Measurements from ENCODE around the gene LOXL1. TPM values are rescaled to one million over a fixed set of nuclear protein-coding genes. Genes with fewer than 3 reads are reported as not detected.

The LOXL1 gene
- polyA plus RNA-seq, 3 donors: 0.07 TPM; not detected in 2

GRCh38 chr15:73884159-73884558 is 42.1 kb upstream of the LOXL1 start:
- intact Hi-C loops (cut with micrococcal nuclease): loop anchor here in 1 of 2 donors (5.0 kb wide), 1 partner anchor 43 kb away; the partner anchor contains the start of gene LOXL1
- WGBS (ENCODE audit: insufficient coverage): 86% methylated on average over 1 of the region's 3 CpGs
- no peaks in the 10 kb centered on the region for H3K9me3 Mint-ChIP-seq

GRCh38 chr15:73885954-73886700 is 40.1 kb upstream of the LOXL1 start:
- H2AFZ ChIP-seq (ENCODE audit: insufficient read depth, low read depth, low read length, poor library complexity, severe bottlenecking): no peak overlapping the region
- peaks cover 10 to 15% (median 13%) of the 10 kb centered on the region in 3 donors for H3K27me3 Mint-ChIP-seq (ENCODE audit: low read depth in 3 of 3)
- H3K27me3 ChIP-seq (ENCODE audit: control insufficient read depth in 2 of 2, insufficient read depth in 2 of 2, low read length in 2 of 2): no peaks in the 10 kb centered on the region
- no peak overlapping the region for H3K4me2 ChIP-seq (replicated peaks; ENCODE audit: extremely low read depth, low read length, poor library complexity, severe bottlenecking)
- H3K9ac ChIP-seq (ENCODE audit: insufficient read depth, low read length, poor library complexity, severe bottlenecking): no peak overlapping the region
- H3K79me2 ChIP-seq (ENCODE audit: insufficient read depth, low read length): no peaks in the 10 kb centered on the region
- no peaks in the 10 kb centered on the region for H3K4me1 Mint-ChIP-seq
- no peaks in the 10 kb centered on the region for H3K9me3 ChIP-seq (replicated peaks in 1 of 2; ENCODE audit: control insufficient read depth in 1 of 2, insufficient read depth in 1 of 2, low read length in 2 of 2)
- H3K36me3 ChIP-seq (replicated peaks in 1 of 2; ENCODE audit: control insufficient read depth in 1 of 2, insufficient read depth in 2 of 2, low read length in 2 of 2): no peaks in the 10 kb centered on the region
- no peaks in the 10 kb centered on the region for H3K9me3 Mint-ChIP-seq
- no peak for TF ChIP-seq CTCF (IDR thresholded peaks at IDR 0.05)
- H3K27ac Mint-ChIP-seq: no peak overlapping the region
- no peaks in the 10 kb centered on the region for H3K36me3 Mint-ChIP-seq
- no peaks in the 10 kb centered on the region for H3K4me1 ChIP-seq (ENCODE audit: control insufficient read depth in 1 of 2, insufficient read depth in 2 of 2, low read length in 2 of 2)
- WGBS (ENCODE audit: insufficient coverage): 93% methylated on average over 5 of the region's 9 CpGs
- no peak for DNase-seq
- no peak overlapping the region for H3K27ac ChIP-seq (ENCODE audit: low read depth in 1 of 2, low read length in 2 of 2)
- H4K20me1 ChIP-seq (ENCODE audit: insufficient read depth, low read length): no peaks in the 10 kb centered on the region
- H3K4me3 Mint-ChIP-seq: no peak overlapping the region
- H3K4me3 ChIP-seq (replicated peaks in 1 of 3; ENCODE audit: low read depth in 2 of 3, low read length in 3 of 3): no peak overlapping the region
- intact Hi-C loops (cut with micrococcal nuclease): no loop called here

More at GRCh38 chr15:73884159-73884558, 42.1 kb upstream of the LOXL1 start:
- no peaks in the 10 kb centered on the region for H3K9me3 ChIP-seq (replicated peaks in 1 of 2; ENCODE audit: control insufficient read depth in 1 of 2, insufficient read depth in 1 of 2, low read length in 2 of 2)
- H3K36me3 ChIP-seq (replicated peaks in 1 of 2; ENCODE audit: control insufficient read depth in 1 of 2, insufficient read depth in 2 of 2, low read length in 2 of 2): no peaks in the 10 kb centered on the region
- H3K4me2 ChIP-seq (replicated peaks; ENCODE audit: extremely low read depth, low read length, poor library complexity, severe bottlenecking): no peak overlapping the region
- no peak for DNase-seq
- H2AFZ ChIP-seq (ENCODE audit: insufficient read depth, low read depth, low read length, poor library complexity, severe bottlenecking): no peak overlapping the region
- no peak overlapping the region for H3K27ac Mint-ChIP-seq
- H3K4me3 Mint-ChIP-seq: no peak overlapping the region
- H3K27me3 Mint-ChIP-seq (ENCODE audit: low read depth in 3 of 3): peaks cover 4 to 9% (median 6%) of the 10 kb centered on the region in 3 donors
- H3K36me3 Mint-ChIP-seq: no peaks in the 10 kb centered on the region
- no peaks in the 10 kb centered on the region for H3K27me3 ChIP-seq (ENCODE audit: control insufficient read depth in 2 of 2, insufficient read depth in 2 of 2, low read length in 2 of 2)
- no peaks in the 10 kb centered on the region for H3K4me1 ChIP-seq (ENCODE audit: control insufficient read depth in 1 of 2, insufficient read depth in 2 of 2, low read length in 2 of 2)
- no peak overlapping the region for H3K27ac ChIP-seq (ENCODE audit: low read depth in 1 of 2, low read length in 2 of 2)
- no peak overlapping the region for H3K4me3 ChIP-seq (replicated peaks in 1 of 3; ENCODE audit: low read depth in 2 of 3, low read length in 3 of 3)
- no peaks in the 10 kb centered on the region for H3K79me2 ChIP-seq (ENCODE audit: insufficient read depth, low read length)
- TF ChIP-seq CTCF (IDR thresholded peaks at IDR 0.05): no peak
- no peaks in the 10 kb centered on the region for H4K20me1 ChIP-seq (ENCODE audit: insufficient read depth, low read length)
- no peak overlapping the region for H3K9ac ChIP-seq (ENCODE audit: insufficient read depth, low read length, poor library complexity, severe bottlenecking)
- no peaks in the 10 kb centered on the region for H3K4me1 Mint-ChIP-seq

Data from CD14-positive monocyte (primary cell).